Measurements from ENCODE around the gene STK40.
A peak's percentile ranks its signal among the peaks of the same experiment; 100 is the strongest.

Gene STK40

GRCh38 chr1:36355811-36356210 lies 29.9 kb downstream of the STK40 start:
- no peaks in the 10 kb centered on the region for H3K9me3 Mint-ChIP-seq
- H3K36me3 Mint-ChIP-seq (ENCODE audit: low read depth) = peaks cover 37% of the 10 kb centered on the region

GRCh38 chr1:36354486-36354885 lies 31.2 kb downstream of the STK40 start:
- H3K27ac Mint-ChIP-seq = peak overlapping the region; percentile 86
- peaks cover 60% of the 10 kb centered on the region for H3K4me1 Mint-ChIP-seq
- no peaks in the 10 kb centered on the region for H3K27me3 Mint-ChIP-seq (ENCODE audit: low read depth, poor library complexity)
- no peak overlapping the region for H3K4me3 Mint-ChIP-seq
- H3K36me3 Mint-ChIP-seq (ENCODE audit: low read depth) = peaks cover 37% of the 10 kb centered on the region
- no peaks in the 10 kb centered on the region for H3K9me3 Mint-ChIP-seq
- DNase-seq = no peak
- no peak for TF ChIP-seq CTCF (IDR thresholded peaks at IDR 0.05)

More at GRCh38 chr1:36355811-36356210, 29.9 kb downstream of the STK40 start:
- H3K4me1 Mint-ChIP-seq = peaks cover 58% of the 10 kb centered on the region
- H3K4me3 Mint-ChIP-seq = no peak overlapping the region
- peak overlapping the region; percentile 51 for H3K27ac Mint-ChIP-seq
- DNase-seq = no peak
- TF ChIP-seq CTCF (IDR thresholded peaks at IDR 0.05) = no peak
- H3K27me3 Mint-ChIP-seq (ENCODE audit: low read depth, poor library complexity) = no peaks in the 10 kb centered on the region

GRCh38 chr1:36352910-36353878 lies 32.5 kb downstream of the STK40 start:
- DNase-seq = peak; percentile 41
- no peaks in the 10 kb centered on the region for H3K27me3 Mint-ChIP-seq (ENCODE audit: low read depth, poor library complexity)
- H3K36me3 Mint-ChIP-seq (ENCODE audit: low read depth) = peaks cover 32% of the 10 kb centered on the region
- H3K9me3 Mint-ChIP-seq = no peaks in the 10 kb centered on the region
- TF ChIP-seq CTCF (IDR thresholded peaks at IDR 0.05) = no peak
- H3K27ac Mint-ChIP-seq = peak overlapping the region; percentile 95
- peaks cover 55% of the 10 kb centered on the region for H3K4me1 Mint-ChIP-seq
- peak overlapping the region; percentile 36 for H3K4me3 Mint-ChIP-seq

GRCh38 chr1:36352125-36352909 lies 33.4 kb downstream of the STK40 start:
- TF ChIP-seq CTCF (IDR thresholded peaks at IDR 0.05) = no peak
- no peaks in the 10 kb centered on the region for H3K9me3 Mint-ChIP-seq
- H3K4me3 Mint-ChIP-seq = peak overlapping the region; percentile 23
- H3K36me3 Mint-ChIP-seq (ENCODE audit: low read depth) = peaks cover 32% of the 10 kb centered on the region
- peak overlapping the region; percentile 95 for H3K27ac Mint-ChIP-seq
- H3K4me1 Mint-ChIP-seq = peaks cover 55% of the 10 kb centered on the region
- DNase-seq = no peak
- no peaks in the 10 kb centered on the region for H3K27me3 Mint-ChIP-seq (ENCODE audit: low read depth, poor library complexity)

GRCh38 chr1:36351227-36351977 lies 34.3 kb downstream of the STK40 start:
- Mint-ChIP-seq H3K27me3 (ENCODE audit: low read depth, poor library complexity) (no peaks in the 10 kb centered on the region), H3K4me1 (peaks cover 60% of the 10 kb centered on the region), H3K27ac (peak overlapping the region; percentile 84), H3K36me3 (ENCODE audit: low read depth) (peaks cover 33% of the 10 kb centered on the region), H3K9me3 (no peaks in the 10 kb centered on the region), H3K4me3 (peak overlapping the region; percentile 30)
- DNase-seq = peak; percentile 27
- TF ChIP-seq CTCF (IDR thresholded peaks at IDR 0.05) = no peak

All from nephron progenitor cell (in vitro differentiated cells).